GM10266 (cell line): ENCODE data around the gene CCDC88B.

Experiments used
- DNase-seq: peaks from one replicate; pipeline ENCODE4 v3.0.0; 2012; ENCODE audit errors: extremely low spot score
- CTCF ChIP-seq: IDR thresholded peaks from 2 replicates; pipeline ENCODE4 v1.5.1; 2012; ENCODE audit warnings: mild to moderate bottlenecking, low read depth; ENCODE audit not compliant: control insufficient read depth, insufficient read depth; ENCODE audit errors: missing control alignments

CCDC88B gene

DNA sequence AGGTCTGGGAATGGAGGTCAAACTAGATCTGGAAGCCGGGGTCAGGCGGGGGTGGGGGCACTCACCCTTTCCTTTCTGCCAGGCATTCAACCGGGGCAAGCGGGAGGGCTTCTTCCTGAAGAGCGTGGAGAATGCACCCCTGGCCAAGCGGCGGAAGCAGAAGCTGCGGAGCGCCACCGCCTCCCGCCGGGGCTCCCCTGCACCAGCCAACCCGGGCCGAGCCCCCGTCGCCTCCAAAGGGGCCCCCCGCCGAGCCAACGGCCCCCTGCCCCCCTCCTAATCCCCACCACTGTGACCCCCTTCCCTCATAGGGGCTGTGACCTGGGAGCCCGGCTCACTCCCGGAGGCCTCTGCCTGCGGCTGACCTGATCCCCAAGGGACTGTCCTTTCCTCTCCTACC, 31.2 kb downstream of the CCDC88B start:
- TF ChIP-seq CTCF: no peak
- DNase-seq: no peak

DNA sequence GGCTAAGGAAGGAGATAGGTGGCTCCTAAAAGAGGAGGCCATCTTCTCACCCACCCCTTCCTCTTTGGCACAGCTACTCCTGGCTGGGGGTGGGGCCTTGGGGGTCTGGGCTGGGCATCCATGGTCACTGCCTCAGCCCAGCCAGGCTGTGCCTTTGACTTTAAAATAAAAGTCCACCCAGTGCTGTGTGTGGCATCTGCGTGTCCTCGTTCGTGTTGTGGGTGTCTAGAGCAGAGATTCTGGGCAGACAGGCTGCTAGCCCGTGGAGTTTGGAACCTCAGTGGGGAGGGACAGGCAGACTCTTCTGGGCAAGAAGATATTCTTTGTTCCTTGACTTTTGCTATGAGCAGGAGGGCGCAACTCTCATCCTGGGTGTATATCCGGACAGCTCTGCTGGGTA, 32.0 kb downstream of the CCDC88B start:
- DNase-seq: no peak
- no peak for TF ChIP-seq CTCF

- DNase-seq: no peak
- TF ChIP-seq CTCF: no peak
These were observed 33.0 kb downstream of the CCDC88B start for GRCh38 chr11:64372802-64373597.

- no peak for DNase-seq
- TF ChIP-seq CTCF: no peak
These were observed 33.6 kb downstream of the CCDC88B start for GRCh38 chr11:64373598-64373974.

GRCh38 chr11:64376071-64376470, 36.1 kb downstream of the CCDC88B start:
- TF ChIP-seq CTCF: no peak

GRCh38 chr11:64378335-64378880, 38.4 kb downstream of the CCDC88B start:
- no peak for DNase-seq
- TF ChIP-seq CTCF: no peak

More at GRCh38 chr11:64376071-64376470, 36.1 kb downstream of the CCDC88B start:
- DNase-seq: no peak

- TF ChIP-seq CTCF: no peak
- DNase-seq: no peak
These were observed 39.2 kb downstream of the CCDC88B start for GRCh38 chr11:64379160-64379559.
